COLO829 (cell line): ENCODE measurements around the gene NUCKS1.

Source experiments
- DNase-seq: peaks from one replicate; pipeline ENCODE4 v3.0.0; 2012; ENCODE audit warnings: low spot score

Gene NUCKS1

DNA sequence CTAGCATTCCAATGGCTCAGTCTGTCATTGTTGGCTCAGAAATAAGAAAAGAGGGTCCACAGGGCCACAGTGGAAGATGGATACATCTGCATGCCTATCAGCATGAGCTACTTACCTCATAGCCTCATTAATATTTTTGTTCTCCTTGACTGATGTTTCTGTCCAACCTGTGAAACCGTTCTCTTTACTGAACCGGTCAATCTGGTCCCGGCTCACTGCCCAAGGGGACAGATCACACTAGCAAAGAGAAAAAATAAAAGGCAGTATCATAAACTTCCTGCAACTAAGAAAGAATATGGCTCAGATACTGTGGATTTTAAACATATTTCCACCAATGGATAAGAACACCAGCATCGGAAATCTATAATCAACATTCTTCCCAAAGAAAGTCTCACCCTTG, 20.6 kb upstream of the NUCKS1 start:
- DNase-seq: no peak

DNA sequence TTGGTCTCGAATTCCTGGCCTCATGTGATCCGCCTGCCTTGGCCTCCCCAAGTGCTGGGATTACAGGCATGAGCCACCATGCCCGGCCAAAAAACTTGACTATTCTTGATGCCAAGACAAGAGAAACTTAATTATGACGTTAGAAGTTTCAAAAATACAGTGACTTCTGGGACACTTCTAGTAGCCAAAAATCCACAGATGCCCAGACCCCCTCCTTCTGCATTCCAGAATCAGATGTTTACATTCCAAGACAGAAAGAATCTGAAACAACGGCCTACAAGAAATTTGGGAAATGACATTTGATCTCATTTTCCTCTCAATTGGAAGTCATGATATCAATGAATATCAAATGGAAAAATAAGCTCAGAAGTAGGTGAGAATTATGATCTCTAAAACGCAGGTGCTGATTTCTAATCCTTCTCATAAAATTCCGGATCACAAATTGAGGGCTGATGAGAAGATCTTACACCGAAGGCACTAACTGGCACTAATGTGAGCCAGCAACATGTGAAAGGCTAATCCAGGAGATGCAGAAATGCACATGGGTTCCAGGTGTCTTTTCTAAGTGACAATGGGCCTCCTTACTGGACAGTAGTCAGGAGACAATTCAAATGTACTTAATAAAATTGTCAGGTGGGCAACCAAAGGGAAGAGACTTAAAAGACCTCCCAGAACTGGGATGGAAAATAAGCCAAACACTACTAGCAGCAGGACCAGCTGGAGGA, 19.8 kb upstream of the NUCKS1 start:
- DNase-seq: no peak

DNA sequence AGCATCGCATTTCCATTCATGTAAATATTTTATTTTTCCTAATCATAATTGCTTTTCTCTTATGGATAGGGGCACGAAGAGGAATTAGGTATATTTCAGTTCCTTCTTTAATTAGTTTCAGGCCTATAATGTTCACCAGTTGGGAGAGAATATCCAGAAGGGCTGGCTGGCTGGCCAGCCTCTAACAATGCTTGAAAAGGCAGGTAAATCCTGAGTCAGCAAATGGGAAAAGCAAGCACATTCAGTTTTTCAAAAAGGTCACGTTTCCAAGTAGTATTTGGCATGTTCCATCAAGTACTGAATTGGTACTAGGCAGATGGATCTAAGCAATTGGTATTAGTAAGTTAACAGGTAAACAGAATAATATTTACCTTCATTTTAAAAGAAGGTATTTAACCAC, 17.3 kb upstream of the NUCKS1 start:
- DNase-seq: no peak

DNA sequence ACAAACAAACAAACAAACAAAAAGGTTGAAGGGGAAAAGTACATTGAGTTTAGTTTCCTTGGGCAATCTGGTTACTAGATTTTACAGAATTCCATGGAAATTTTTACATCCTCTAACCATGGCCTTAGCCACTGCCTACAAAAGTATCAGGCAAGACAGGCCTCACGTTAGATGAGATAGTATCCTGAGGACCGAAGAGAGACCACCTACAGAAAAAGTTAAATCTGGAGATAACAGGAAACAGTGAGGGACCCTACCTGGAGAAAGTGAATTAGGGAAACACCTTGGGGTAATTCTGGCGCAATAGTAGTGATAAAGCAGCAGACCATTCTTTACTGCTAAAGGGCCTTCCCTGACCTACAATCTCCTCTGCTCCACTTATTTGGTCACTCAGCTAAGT, 16.6 kb upstream of the NUCKS1 start:
- no peak for DNase-seq

DNA sequence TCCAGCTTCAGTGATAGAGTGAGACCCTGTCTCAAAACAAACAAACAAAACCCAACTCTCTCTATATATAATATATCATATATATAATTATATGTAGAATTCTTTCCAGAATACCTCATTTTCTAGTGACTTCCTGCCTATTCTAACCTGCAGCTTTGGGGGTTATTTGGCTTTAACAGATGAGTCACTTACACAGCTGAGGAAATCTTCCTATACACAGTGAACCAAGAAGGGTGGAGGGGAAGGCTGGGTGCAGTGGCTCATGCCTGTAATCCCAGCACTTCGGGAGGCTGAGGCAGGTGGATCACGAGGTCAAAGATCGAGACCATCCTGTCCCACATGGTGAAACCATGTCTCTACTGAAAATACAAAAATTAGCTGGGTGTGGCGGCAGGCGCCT, 16.1 kb upstream of the NUCKS1 start:
- DNase-seq: no peak

DNA sequence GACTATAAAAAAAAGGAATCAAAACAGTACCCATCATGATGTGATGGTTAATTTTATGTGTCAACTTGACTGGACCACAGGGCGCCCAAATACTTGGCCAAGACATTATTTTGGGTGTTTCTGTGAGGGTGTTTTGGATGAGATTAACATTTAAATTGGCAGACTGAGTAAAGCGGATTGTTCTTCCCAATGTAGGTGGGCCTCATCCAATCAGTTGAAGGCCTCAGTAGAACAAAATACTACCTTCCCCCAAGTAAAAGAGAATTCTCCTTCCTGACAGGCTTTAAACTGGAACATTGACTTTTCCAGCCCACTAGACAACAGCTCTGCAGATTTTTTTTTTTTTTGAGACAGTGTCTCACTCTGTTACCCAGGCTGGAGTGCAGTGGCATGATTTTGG, 14.6 kb upstream of the NUCKS1 start:
- DNase-seq: no peak

DNA sequence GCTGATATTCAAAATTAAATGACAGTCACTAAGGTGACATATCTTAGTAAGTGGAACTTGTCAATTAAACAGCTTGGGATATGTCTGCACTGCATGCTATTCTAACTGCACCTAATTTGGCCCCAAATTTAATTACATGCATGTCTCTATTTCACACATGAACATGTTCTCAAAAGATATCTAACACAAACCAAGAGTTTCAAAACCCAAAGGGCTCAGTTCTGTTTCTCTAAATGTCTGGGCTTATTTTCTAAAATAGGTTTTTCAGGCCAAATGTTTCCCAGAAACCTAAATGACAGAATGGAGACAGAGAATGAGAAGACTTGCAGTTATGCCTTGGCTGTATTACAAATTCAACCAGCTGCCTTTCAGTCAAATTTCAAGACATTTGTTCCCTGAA, 14.0 kb upstream of the NUCKS1 start:
- no peak for DNase-seq

DNA sequence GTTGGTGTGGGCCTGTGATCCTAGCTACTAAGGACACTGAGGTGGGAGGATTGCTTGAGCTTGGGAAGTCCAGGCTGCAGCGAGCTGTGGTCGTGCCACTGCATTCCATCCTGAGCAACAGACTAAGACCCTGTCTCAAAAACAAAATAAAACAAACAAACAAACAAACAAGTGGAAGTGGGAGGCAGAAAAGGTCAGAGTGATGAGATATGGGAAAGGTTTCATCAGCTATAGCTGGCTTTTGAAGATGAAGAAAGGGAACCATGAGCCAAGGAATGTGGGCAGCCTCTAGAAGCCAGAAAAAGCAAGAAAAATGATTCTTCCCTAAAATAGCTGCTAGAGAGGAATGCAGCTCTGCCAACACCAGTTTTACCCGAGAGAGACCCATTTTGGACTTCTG, 10.6 kb upstream of the NUCKS1 start:
- DNase-seq: no peak

DNA sequence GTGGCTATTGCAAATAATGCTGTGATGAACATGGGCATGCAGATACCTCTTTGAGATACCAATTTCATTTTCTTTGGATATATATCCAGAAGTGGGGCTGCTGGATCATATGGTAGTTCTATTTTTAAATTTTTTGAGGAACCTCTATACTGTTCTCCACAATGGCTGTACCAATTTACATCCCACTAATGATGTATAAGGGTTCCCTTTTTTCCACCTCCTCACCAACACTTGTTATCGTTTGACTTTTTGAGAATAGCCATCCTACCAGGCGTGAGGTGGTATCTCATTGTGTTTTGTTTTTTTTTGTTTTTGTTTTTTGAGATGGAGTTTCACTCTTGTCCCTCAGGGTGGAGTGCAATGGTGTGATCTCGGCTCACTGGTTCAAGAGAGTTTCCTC, 6.6 kb upstream of the NUCKS1 start:
- no peak for DNase-seq

DNA sequence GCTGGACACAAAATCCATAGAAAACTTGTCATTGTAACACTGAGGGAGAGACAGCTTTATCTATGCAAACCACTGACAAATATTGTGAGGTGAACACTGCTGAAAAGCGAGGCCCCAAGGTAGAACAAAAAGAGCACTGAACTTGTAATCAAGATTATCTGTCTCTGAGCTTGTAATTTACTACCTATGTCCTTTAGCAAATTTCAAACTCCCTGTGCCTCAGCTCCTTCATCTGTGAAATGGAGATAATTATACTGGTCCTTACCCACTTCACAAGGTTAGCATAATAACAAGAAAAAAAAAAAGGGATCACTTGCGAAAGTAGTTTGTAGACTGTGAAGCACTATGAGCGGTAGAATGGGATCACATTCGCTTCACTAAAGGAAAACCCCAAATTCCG, 4.9 kb upstream of the NUCKS1 start:
- no peak for DNase-seq

DNA sequence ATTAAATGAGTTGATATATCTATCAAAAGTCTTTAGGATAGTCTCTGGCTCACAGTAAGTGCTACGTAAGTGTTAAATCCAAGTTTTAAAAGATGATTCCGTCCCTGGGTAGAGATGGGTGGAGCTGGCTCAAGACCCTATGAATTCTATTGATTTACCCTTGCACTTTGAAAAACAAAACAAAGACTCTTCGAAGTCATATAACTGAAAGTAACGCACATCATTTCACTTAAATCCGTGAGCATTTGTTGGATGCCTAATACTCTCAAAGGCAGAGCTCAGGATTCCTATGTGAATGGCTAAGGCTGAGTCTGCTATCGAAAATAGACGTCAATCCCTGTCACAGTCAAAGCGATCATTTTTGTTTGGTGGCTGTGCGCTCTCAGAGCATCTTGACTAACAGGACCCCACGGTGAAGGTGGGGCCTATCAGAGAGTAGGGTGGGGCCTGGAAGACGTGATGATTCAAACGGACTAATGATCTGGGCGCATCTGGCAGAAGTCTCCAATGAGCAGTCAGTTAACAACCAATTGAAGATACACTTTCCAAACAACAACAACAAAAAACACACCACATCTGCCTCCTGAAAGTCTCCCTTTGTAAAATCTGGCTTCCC, 1.2 kb upstream of the NUCKS1 start:
- no peak for DNase-seq

DNA sequence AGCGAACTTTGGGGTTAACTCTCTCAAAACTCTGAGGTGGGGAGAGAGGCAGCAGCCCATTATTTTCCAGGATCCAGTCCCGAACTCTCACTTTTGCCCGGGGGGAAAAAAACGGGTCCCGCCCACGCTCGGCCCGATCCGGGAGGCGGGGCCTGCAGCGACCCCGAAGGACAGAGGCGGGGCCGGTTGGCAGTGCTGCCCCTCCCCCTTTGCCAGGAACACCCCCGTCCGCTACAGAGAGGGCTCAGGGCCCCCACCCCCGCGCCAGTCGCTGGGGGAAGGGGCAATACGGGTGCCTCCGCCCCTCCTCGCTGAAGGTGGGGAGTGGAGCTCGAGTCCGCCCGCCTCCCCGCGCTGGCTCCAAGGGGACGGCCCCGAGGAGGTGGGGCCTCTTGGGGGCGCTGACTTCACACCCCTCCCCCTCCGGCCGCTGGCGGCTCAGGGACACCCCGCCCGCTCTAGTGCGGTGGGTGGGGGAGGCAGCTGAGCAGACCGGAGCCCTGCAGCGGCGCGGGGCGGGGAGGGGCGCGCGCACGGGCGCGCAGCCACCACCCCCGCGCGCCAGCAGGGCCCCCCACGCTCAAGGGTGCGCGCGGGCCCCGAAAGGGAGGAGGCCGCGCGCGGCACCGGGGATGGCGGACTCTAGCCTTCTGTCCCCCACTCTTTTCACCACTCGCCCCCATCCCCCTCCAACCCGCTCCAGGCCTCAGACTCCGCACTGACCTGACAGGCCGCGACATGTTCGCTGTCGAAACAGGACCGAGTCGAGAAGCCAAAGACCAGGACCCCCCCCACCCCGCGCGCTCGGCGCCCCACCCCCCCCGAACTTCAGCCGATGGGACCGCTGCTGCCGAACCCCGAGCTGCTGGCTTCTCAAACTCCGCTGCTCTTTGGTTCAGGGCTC, 496 bp downstream of the NUCKS1 start:
- DNase-seq: peak; percentile 99

DNA sequence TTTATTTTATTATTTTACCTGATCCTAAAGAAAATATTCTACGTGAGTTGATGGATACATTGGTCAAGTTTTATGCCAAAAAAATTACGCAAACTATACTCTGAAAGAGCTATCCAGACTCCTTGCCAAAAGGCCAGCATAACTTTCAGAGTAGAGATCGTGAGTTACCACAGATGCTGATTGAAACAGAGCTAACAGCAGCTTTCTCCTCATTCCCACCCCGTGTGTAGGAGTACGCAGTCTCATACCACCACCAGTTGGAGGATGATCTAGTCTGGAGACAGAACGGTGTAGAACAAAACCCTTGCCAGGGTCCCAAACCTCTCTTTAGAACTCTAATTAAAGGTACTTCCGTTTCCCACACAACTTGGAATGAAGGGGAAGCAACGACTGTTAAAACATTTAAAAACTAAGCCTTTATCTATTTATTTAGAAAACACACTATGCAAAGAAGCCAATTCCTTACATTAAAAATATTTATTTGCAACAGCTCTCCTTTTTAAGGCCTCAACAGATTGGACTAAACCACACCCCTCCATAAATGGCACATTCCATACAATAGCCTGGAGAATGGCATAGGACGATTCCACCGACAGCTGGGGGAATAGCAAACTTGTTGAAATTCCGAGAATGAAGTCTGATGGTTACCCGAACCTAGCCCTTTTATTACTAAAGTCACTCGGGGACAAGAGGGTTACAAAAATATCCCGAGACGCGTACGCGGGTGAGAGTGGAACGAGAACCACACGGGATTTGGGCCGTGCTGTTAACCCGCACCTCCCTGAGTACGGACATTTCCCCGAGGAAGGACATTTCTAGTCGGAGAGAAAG, 1.4 kb downstream of the NUCKS1 start:
- DNase-seq: peak; percentile 58

DNA sequence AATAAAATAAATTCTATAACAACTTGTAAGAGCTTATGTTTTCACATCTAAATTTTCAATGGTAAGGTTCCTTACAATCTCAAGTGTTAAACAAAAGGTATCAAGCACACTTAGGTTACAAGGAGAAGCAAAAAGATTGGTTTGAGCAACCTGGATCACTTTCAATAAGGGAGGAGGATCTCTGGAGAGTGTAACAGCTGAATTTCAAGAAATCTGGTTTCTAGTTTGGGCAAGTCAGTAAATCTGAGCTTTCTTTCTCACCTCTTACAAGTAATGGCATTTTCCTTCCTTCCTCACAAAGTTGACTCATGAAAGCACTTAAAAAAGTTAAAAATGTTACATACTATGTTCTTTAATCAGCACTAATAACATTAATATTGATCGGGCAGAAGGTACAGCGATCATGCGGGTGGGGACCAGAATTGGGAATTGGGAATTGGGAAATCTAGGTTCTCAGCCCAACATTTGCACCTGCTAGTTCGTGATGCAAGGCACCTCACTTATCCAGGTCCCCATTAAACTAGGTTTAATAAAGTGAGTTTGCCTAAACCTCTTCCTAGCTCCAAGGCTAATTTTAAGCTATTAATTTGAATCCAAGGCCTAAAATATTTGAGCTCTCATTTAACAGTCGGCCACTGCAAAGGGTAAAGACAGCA, 3.1 kb downstream of the NUCKS1 start:
- no peak for DNase-seq

DNA sequence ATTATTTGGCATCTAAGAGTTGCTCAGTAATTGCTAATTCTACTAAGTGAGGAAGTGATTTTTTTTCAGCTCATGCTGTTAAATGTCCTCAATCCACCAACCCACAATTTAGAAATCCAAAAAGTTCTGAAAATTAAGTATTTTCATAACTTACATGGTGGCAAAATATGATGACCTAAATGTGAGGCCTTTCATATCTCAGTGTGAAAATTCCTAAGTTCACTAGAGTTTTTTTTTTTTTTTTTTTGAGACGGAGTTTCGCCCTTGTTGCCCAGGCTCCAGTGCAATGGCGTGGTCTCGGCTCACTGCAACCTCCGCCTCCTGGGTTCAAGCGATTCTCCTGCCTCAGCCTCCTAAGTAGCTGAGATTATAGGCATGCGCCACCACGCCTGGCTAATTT, 5.6 kb downstream of the NUCKS1 start:
- DNase-seq: no peak

DNA sequence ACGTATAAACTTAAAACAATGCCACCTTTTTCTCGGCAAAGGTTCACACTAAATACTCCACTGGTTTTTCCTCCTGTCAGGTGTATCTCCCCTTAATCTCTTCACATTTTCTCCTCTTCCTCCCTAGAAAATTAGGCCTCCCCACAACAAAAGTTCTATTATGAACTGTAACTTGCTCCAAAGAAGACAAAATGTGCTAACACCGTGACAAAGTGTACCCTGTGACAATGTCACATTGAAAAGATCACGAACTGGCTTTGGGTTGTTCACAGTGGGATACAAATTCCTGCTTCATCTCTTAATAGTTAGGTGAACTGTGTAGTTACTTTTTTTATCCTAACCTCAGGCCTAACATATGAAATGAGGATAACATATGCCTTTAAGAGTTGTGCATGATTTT, 6.0 kb downstream of the NUCKS1 start:
- DNase-seq: no peak

DNA sequence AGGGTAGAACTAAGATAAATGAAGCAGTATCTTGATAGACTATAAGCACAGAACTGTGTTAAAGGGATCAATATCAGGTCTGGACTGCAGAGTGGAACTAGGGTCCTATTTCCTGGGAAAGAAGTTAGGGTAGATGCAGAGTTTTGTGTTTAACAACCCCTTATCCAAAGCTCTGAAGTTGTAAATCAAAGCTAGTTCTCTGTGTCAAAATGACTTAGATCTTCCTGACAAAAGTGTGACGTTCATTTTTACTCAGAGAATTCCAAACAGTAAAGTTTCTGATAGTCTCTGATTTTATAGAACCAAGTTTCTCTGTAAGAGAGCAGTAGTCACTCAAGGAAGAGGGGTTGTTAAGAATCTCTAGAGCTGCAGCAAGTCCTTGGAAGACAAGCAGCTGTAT, 8.3 kb downstream of the NUCKS1 start:
- no peak for DNase-seq

DNA sequence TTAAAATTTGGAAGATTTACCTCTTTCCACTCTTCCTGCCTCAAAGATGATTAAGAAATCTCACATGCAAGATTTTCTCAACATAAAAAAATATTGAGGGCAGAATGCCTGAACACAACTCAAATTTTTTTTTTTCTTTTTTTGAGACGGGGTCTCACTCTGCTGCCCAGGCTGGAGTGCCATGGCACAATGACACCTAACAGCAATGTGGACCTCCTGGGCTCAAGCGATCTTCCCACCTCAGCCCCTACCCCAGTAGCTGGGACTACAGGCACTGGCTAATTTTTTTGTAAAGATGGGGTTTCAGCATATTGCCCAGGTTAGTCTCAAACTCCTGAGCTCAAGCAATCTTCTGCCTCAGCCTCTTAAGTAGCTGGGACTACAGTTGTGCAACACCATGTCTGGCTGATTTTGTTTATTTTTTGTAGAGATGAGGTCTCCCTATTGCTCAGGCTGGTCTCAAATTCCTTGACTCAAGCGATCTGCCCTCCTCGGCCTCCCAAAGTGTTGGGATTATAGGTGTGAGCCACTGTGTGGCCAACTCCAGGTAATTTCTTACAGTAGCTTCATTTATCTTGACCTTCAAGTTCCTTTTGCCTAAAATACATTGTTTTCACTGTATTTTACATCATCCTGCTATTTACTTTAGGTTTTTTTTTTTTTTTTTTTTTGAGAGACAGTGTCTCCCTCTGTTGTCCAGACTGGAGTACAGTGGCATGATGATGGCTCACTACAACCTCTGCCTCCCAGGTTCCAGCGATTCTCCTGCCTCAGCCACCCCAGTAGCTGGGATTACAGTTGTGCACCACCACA, 10.4 kb downstream of the NUCKS1 start:
- DNase-seq: no peak

DNA sequence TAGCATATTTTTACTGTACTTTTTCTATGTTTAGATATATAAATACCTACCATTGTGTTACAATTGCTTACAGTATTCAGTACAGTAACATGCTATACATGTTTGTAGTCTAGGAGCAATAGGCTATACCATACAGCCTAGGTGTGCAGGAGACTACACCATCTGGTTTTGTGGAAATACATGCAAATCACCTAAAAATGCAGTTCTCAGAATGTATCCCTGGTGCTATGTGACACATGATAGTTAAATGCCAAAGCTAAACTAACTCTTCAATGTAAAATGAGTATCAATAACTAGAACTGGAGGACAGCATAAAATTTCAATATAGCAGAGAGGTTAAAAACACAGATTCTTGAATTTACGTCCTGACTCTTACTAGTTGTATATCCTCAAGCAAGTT, 14.8 kb downstream of the NUCKS1 start:
- no peak for DNase-seq

DNA sequence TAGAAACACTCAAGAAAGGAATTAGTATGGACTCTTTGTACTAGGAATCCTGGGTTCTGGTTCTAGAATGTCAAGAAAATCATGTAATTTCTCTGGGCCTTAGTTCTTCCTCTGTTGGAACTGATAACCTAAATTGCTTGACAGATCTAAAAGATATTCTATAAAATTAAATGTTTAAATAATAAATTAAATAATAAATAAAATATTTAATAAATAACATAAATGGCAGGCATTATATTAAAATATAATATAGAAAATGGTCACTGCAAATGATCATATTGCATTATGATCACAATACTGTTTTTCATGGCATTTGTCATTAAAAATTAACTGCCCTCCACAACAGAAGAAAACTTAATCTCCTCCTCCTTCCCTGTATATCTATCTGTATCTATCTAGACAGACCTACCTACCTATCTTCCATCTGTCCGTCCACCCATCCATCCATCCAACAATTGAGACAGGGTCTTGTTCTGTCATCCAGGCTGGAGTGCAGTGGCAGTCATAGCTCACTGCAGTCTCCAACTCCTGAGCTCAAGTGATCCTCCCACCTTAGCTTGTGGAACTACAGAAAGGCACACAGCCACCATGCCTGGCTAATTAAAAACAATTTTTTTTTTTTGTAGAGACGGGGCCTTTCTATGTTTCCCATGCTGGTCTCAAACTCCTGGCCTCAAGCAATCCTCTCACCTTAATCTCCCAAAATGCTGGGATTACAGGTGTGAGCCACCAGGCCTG, 16.4 kb downstream of the NUCKS1 start:
- no peak for DNase-seq
